ENCODE results near the gene HRAS. TPM values are rescaled to one million over a fixed set of nuclear protein-coding genes. Genes with fewer than 3 reads are reported as not detected.

Gene HRAS
- total RNA-seq, 1 experiment from 2014 or later = 47.2 TPM

- no peaks in the 10 kb centered on the region for H3K36me3 ChIP-seq (ENCODE audit: low read depth)
- POLR2A ChIA-PET (ENCODE audit: unreplicated experiment) = no interaction called here
- intact Hi-C loops (cut with micrococcal nuclease; ENCODE audit: unreplicated experiment) = no loop called here
- no peak overlapping the region for H3K4me2 ChIP-seq
- H3K27ac ChIP-seq = no peak overlapping the region
- H3K79me2 ChIP-seq (ENCODE audit: low read depth) = no peaks in the 10 kb centered on the region
- H4K20me1 ChIP-seq (ENCODE audit: insufficient read depth) = no peaks in the 10 kb centered on the region
- no peaks in the 10 kb centered on the region for H3K27me3 ChIP-seq (ENCODE audit: insufficient read depth, low read depth)
- BruUV-seq (replicated peaks) = no TSS peak
- H3K9me3 ChIP-seq (ENCODE audit: insufficient read depth, low read depth) = no peaks in the 10 kb centered on the region
- H3K9me2 ChIP-seq (ENCODE audit: insufficient read depth) = no peaks in the 10 kb centered on the region
- H3K4me1 ChIP-seq (replicated peaks; ENCODE audit: insufficient read depth) = no peaks in the 10 kb centered on the region
- DNase-seq = no peak
- H3K4me3 ChIP-seq = no peak overlapping the region
- CTCF ChIA-PET = no interaction called here
- TF ChIP-seq EZH2 (IDR thresholded peaks at IDR 0.05; ENCODE audit: low read depth) = no peak
- no peak for TF ChIP-seq CTCF (conservative IDR thresholded peaks at IDR 0.05)
- no peaks in the 10 kb centered on the region; the same call in 1 of the 2 replicates for H3F3A ChIP-seq (ENCODE audit: insufficient read depth, low read depth)
- H2AFZ ChIP-seq = no peak overlapping the region
Measured at GRCh38 chr11:491358-491757, 44.0 kb downstream of the HRAS start.

- Histone ChIP-seq H3K27me3 (ENCODE audit: insufficient read depth, low read depth) (no peaks in the 10 kb centered on the region), H3K9me2 (ENCODE audit: insufficient read depth) (no peaks in the 10 kb centered on the region), H3K9me3 (ENCODE audit: insufficient read depth, low read depth) (no peaks in the 10 kb centered on the region), H3F3A (ENCODE audit: insufficient read depth, low read depth) (no peaks in the 10 kb centered on the region; the same call in 1 of the 2 replicates), H4K20me1 (ENCODE audit: insufficient read depth) (no peaks in the 10 kb centered on the region), H3K27ac (no peak overlapping the region), H3K79me2 (ENCODE audit: low read depth) (no peaks in the 10 kb centered on the region), H3K4me1 (replicated peaks; ENCODE audit: insufficient read depth) (no peaks in the 10 kb centered on the region), H3K4me2 (no peak overlapping the region), H3K4me3 (no peak overlapping the region), H3K36me3 (ENCODE audit: low read depth) (no peaks in the 10 kb centered on the region), H2AFZ (no peak overlapping the region)
- no peak for TF ChIP-seq EZH2 (IDR thresholded peaks at IDR 0.05; ENCODE audit: low read depth)
- TF ChIP-seq CTCF (conservative IDR thresholded peaks at IDR 0.05) = no peak
- ChIA-PET CTCF (no interaction called here), POLR2A (ENCODE audit: unreplicated experiment) (no interaction called here)
- no peak for DNase-seq
- intact Hi-C loops (cut with micrococcal nuclease; ENCODE audit: unreplicated experiment) = no loop called here
- no TSS peak for BruUV-seq (replicated peaks)
Measured at GRCh38 chr11:490930-491260, 44.5 kb downstream of the HRAS start.

- intact Hi-C loops (cut with micrococcal nuclease; ENCODE audit: unreplicated experiment) = no loop called here
- H3K9me3 ChIP-seq (ENCODE audit: insufficient read depth, low read depth) = no peaks in the 10 kb centered on the region
- H3K79me2 ChIP-seq (ENCODE audit: low read depth) = no peaks in the 10 kb centered on the region
- H3K27me3 ChIP-seq (ENCODE audit: insufficient read depth, low read depth) = no peaks in the 10 kb centered on the region
- no peak for DNase-seq
- no peaks in the 10 kb centered on the region for H3K36me3 ChIP-seq (ENCODE audit: low read depth)
- TF ChIP-seq CTCF (conservative IDR thresholded peaks at IDR 0.05) (no peak), EZH2 (IDR thresholded peaks at IDR 0.05; ENCODE audit: low read depth) (no peak)
- no TSS peak for BruUV-seq (replicated peaks)
- H3F3A ChIP-seq (ENCODE audit: insufficient read depth, low read depth) = no peaks in the 10 kb centered on the region
- no peak overlapping the region for H3K4me2 ChIP-seq
- ChIA-PET CTCF (no interaction called here), POLR2A (ENCODE audit: unreplicated experiment) (no interaction called here)
- no peaks in the 10 kb centered on the region for H4K20me1 ChIP-seq (ENCODE audit: insufficient read depth)
- no peak overlapping the region for H3K4me3 ChIP-seq
- H2AFZ ChIP-seq = no peak overlapping the region
- no peaks in the 10 kb centered on the region for H3K9me2 ChIP-seq (ENCODE audit: insufficient read depth)
- no peaks in the 10 kb centered on the region for H3K4me1 ChIP-seq (replicated peaks; ENCODE audit: insufficient read depth)
- no peak overlapping the region for H3K27ac ChIP-seq
Measured at GRCh38 chr11:490186-490929, 45.0 kb downstream of the HRAS start.
